Left lung (tissue), 10 donors: ENCODE results near the gene NFKBIE. TPM values are rescaled to one million over a fixed set of nuclear protein-coding genes. Genes with fewer than 3 reads are reported as not detected.

Experiments
- ATAC-seq: fragments of 200-7000 bp; cut with Tn5 transposase; one replicate; pipeline ENCODE4 v1.9.1; 2020; ENCODE audit warnings: moderate library complexity
- DNase-seq, 4 donors: peaks; one replicate each; pipeline ENCODE4 v3.0.0-alpha.2; 2013 to 2020
- H3K27ac ChIP-seq, 2 donors: fragments of 200-600 bp; sonication (generic) in 1 of 2; one replicate each; pipeline versions ENCODE4 v1.5.0 to v1.8.0; 2020 to 2021
- H3K27me3 ChIP-seq, 2 donors: fragments of 200-600 bp; sonication (generic) in 1 of 2; one replicate each; pipeline versions ENCODE4 v1.5.0 to v1.8.0; 2020 to 2021
- H3K36me3 ChIP-seq, 2 donors: fragments of 200-600 bp; sonication (generic) in 1 of 2; one replicate each; pipeline versions ENCODE4 v1.5.0 to v1.8.0; 2020 to 2021
- H3K4me1 ChIP-seq, 2 donors: fragments of 200-600 bp; one replicate each; pipeline ENCODE4 v1.8.0; 2021
- H3K4me3 ChIP-seq, 2 donors: fragments of 200-600 bp; sonication (generic) in 1 of 2; one replicate each; pipeline versions ENCODE4 v1.5.0 to v1.8.0; 2020 to 2021; ENCODE audit warnings: mild to moderate bottlenecking in 1 of 2
- H3K9me3 ChIP-seq, 2 donors: fragments of 200-600 bp; sonication (generic) in 1 of 2; one replicate each; pipeline versions ENCODE4 v1.5.0 to v1.8.0; 2020 to 2021
- intact Hi-C, 2 donors: fragments of 100-400 bp; cut with DNase I; formaldehyde crosslinking; loops; one replicate each; pipeline versions ENCODE4 v1.11.2 to v1.14.2; 2022
- polyA plus RNA-seq, 6 donors: library from polyadenylated mRNA; unstranded; fragments of 120-200 nt; gene quantifications; one replicate each; pipeline ENCODE4 v1.2.1, GENCODE V29; 2013; ENCODE audit not compliant: insufficient read length in 6 of 6
- total RNA-seq, 2 donors: library from RNA; stranded (reverse); fragmentation: NEBNext Ultra II Directional; extraction: Animal tissue kit (Norgen Biotek cat#: 25700); gene quantifications; one replicate each; pipeline ENCODE4 v1.2.1, GENCODE V29; 2021
- TF ChIP-seq, protein P1 (sequence below), 2 donors: fragments of 200-600 bp; sonication (generic) in 1 of 2; IDR thresholded peaks; one replicate each; pipeline versions ENCODE4 v1.5.0 to v1.8.0; 2021; ENCODE audit warnings: antibody characterized with exemption in 2 of 2
- donor health status: DM: no; HTN: yes; CAD: no.
- donor health status: DM: no; HTN: no; CAD: no.

NFKBIE gene
- total and polyA plus RNA-seq, 8 donors = 7.5 to 19.3 (median 8.9) TPM

- Histone ChIP-seq H3K4me1 (peaks cover 0 to 30% of the 10 kb centered on the region in 2 donors), H3K36me3 (no peaks in the 10 kb centered on the region), H3K27me3 (peaks cover 59 to 100% of the 10 kb centered on the region in 2 donors), H3K27ac (no peak overlapping the region), H3K9me3 (no peaks in the 10 kb centered on the region), H3K4me3 (no peak overlapping the region)
- DNase-seq = no peak
- intact Hi-C loops = no loop called here
- TF ChIP-seq, protein P1, sequence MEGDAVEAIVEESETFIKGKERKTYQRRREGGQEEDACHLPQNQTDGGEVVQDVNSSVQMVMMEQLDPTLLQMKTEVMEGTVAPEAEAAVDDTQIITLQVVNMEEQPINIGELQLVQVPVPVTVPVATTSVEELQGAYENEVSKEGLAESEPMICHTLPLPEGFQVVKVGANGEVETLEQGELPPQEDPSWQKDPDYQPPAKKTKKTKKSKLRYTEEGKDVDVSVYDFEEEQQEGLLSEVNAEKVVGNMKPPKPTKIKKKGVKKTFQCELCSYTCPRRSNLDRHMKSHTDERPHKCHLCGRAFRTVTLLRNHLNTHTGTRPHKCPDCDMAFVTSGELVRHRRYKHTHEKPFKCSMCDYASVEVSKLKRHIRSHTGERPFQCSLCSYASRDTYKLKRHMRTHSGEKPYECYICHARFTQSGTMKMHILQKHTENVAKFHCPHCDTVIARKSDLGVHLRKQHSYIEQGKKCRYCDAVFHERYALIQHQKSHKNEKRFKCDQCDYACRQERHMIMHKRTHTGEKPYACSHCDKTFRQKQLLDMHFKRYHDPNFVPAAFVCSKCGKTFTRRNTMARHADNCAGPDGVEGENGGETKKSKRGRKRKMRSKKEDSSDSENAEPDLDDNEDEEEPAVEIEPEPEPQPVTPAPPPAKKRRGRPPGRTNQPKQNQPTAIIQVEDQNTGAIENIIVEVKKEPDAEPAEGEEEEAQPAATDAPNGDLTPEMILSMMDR (IDR thresholded peaks at IDR 0.05) = no peak
- no peak for ATAC-seq
Measured at GRCh38 chr6:44272999-44273566, 7.7 kb upstream of the NFKBIE start.

GRCh38 chr6:44272529-44272928 lies 7.2 kb upstream of the NFKBIE start:
- TF ChIP-seq, protein P1 (IDR thresholded peaks at IDR 0.05) = no peak
- H3K4me3 ChIP-seq = no peak overlapping the region
- H3K27ac ChIP-seq = no peak overlapping the region
- no peak for ATAC-seq
- intact Hi-C loops = no loop called here
- DNase-seq = no peak
- no peaks in the 10 kb centered on the region for H3K36me3 ChIP-seq
- no peaks in the 10 kb centered on the region for H3K9me3 ChIP-seq
- H3K27me3 ChIP-seq = peaks cover 53 to 94% of the 10 kb centered on the region in 2 donors
- H3K4me1 ChIP-seq = peaks cover 0 to 30% of the 10 kb centered on the region in 2 donors

DNA sequence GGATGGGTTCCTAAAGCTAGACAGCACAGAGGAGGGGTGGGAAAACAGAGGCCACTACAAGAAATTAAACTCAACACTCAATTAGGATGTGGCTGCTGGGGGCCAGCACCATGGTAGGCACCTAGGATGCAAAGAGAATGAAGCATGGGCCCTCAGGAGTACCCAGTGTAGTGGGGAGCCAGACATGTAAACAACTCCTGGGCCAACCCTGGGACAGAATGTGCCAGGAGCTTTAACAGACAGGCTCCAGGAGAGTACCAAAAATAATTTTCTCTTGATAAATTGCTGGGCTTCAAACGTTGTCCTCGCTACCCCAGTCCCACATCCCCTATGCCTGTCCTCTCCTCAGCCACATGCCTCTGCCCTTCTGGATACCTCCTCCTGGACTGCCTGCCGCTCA lies 6.6 kb upstream of the NFKBIE start:
- H3K27ac ChIP-seq = no peak overlapping the region
- H3K4me3 ChIP-seq = no peak overlapping the region
- no peaks in the 10 kb centered on the region for H3K36me3 ChIP-seq
- peaks cover 49 to 88% of the 10 kb centered on the region in 2 donors for H3K27me3 ChIP-seq
- ATAC-seq = no peak
- no peaks in the 10 kb centered on the region for H3K9me3 ChIP-seq
- intact Hi-C loops = no loop called here
- TF ChIP-seq, protein P1 (IDR thresholded peaks at IDR 0.05) = no peak
- H3K4me1 ChIP-seq = peaks cover 0 to 30% of the 10 kb centered on the region in 2 donors
- DNase-seq = no peak

DNA sequence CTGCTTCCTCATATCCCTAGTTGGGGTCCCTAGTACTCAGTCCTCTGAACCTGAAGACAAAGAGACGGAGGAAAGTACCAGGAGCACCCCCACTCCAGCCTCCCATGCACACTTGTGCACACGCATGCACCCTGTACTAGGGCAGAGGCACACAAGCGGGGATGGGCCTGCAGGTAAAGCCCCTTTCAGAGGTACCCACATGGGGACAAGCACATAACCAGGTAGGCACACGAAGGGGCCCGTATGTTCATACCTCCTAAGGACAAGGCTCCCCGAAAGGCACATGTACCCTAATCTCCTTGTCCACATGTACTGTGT lies 6.0 kb upstream of the NFKBIE start:
- Histone ChIP-seq H3K36me3 (no peaks in the 10 kb centered on the region), H3K4me1 (peaks cover 0 to 29% of the 10 kb centered on the region in 2 donors), H3K4me3 (no peak overlapping the region), H3K27me3 (peaks cover 43 to 83% of the 10 kb centered on the region in 2 donors), H3K27ac (no peak overlapping the region), H3K9me3 (no peaks in the 10 kb centered on the region)
- intact Hi-C loops = no loop called here
- TF ChIP-seq, protein P1 (IDR thresholded peaks at IDR 0.05) = no peak
- no peak for ATAC-seq
- DNase-seq = no peak

DNA sequence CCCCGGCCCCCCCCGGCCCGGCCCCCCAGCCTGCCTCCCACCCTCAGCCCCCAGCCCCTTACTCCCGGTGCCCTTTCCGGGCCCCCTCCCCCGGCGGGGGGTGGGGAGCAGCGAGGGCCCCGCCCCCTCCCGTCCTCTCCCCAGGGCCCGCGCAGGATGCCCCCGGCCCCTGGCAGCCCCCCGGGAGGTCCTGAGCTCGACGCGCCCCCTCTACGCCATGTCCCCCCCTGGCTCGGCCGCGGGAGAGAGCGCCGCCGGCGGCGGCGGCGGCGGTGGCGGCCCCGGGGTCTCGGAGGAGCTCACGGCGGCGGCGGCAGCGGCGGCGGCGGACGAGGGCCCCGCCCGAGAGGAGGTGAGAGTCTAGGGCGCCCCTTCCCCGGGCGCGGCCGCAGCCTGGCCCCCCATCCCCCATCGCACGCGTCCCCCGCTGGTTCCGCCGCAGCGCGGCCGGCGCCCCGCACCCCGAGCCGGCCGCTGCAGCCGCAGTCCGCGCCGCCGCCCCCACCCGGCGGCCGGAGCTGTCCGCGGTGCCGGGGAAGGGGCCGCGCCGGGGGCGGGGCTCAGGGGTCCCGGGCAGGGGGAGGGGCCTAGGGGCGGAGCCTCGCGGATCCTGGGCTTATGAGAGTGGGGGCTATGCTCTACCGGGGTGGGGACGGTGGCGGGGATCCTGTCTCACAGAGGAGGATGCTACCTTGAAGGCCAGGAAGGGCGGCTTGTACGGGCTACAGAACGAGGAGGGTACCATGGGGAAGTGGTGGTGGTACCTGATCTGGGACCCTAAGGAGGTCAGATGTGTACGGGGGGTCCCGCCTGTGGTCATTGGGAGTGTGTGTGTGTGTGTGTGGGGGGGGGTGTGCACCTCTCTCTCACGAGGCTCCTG lies 5.4 kb upstream of the NFKBIE start:
- peaks cover 0 to 29% of the 10 kb centered on the region in 2 donors for H3K4me1 ChIP-seq
- DNase-seq = no peak
- H3K27ac ChIP-seq = no peak overlapping the region
- H3K27me3 ChIP-seq = peaks cover 37 to 77% of the 10 kb centered on the region in 2 donors
- no peak for ATAC-seq
- no peaks in the 10 kb centered on the region for H3K36me3 ChIP-seq
- no peaks in the 10 kb centered on the region for H3K9me3 ChIP-seq
- H3K4me3 ChIP-seq = no peak overlapping the region
- intact Hi-C loops = no loop called here
- TF ChIP-seq, protein P1 (IDR thresholded peaks at IDR 0.05) = no peak
